ENCODE results near the gene KCNQ5.

Gene KCNQ5

GRCh38 chr6:72675396-72675795 lies 53.5 kb downstream of the KCNQ5 start:
- DNase-seq (ENCODE audit: low read depth in 2 of 2) = no peak

DNA sequence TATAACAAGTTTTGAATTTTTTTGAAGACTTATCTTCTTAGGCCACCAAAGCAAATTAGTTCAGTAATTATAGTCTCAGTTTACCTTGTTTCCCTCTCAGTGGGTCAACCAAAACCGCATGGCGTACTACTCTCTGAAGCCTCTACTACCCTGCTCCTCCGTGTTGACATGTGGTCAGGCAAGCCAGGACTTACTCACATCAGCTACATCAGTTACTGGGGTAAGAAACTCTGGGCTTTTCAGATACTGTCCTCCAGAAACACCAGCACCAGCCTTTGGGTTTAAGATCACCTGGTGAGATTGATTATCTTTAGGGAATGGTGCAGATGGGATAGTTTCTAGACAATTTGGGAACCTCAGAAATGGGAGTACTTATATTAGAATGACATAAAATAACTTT lies 55.1 kb downstream of the KCNQ5 start:
- no peak for DNase-seq (ENCODE audit: low read depth in 2 of 2)

- no peak for DNase-seq (ENCODE audit: low read depth in 2 of 2)
Observed at GRCh38 chr6:72677740-72678139, 55.9 kb downstream of the KCNQ5 start.

GRCh38 chr6:72683797-72684196 lies 61.9 kb downstream of the KCNQ5 start:
- DNase-seq (ENCODE audit: low read depth in 2 of 2) = no peak

DNA sequence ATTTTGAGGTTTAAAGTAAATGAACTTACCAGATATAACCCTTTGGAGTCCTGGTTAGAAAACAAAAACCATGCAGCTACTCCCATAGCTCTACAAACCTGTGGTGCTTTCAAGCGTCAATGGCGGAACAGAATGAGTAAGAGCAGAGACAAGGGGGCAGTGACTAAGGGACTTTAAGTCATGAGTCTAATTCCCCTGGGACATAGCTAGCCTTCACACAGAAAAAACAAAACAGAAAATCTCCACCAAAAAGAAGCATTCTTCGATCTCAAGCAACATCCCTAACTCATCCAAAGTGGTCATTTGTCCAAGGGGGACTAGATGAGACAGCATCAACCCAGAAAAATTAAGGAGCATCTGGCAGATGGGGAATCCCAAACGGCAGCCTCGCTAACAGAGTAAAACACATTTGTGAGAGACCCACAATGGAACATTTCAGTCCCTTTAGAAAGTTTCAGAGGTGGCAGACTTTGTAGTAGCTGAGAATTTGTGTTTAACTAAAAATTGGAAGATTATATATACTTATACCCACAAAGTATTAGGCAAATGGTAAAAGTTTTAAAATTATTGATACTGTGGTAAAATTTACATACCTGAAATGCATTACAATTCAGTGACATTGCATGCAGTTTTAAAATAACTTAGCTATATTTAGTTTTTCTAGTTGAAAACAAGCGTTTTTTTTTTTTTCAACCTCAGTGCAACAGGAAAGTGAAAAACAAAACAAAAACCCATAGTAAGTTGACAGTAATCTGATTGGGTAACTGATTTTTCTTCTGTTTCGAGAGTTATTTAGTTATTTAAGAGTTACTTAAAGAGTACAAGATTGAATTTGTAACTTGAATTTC lies 67.5 kb downstream of the KCNQ5 start:
- DNase-seq (ENCODE audit: low read depth in 2 of 2) = no peak

DNA sequence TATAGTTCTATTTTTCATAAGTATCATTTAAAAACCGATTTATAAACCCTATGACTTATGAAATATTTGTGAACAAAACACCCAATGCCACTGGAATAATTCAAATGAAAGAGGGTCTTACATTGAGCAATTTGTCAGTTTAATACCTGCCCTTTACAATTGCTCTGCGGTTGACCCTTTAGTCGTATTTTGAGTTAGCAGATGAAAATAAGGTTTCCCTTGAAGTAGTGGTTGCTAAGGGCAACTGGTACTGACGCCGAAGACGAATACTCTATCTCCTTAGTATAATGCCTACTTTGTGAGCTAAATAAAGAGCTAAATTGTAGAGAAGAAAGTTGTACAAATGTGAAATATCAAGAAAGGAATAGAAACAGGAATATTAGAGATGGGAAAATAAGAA lies 69.4 kb downstream of the KCNQ5 start:
- DNase-seq (ENCODE audit: low read depth in 2 of 2) = no peak

GRCh38 chr6:72696055-72696454 lies 74.2 kb downstream of the KCNQ5 start:
- DNase-seq (ENCODE audit: low read depth in 2 of 2) = no peak

GRCh38 chr6:72699159-72699558 lies 77.3 kb downstream of the KCNQ5 start:
- no peak for DNase-seq (ENCODE audit: low read depth in 2 of 2)

DNA sequence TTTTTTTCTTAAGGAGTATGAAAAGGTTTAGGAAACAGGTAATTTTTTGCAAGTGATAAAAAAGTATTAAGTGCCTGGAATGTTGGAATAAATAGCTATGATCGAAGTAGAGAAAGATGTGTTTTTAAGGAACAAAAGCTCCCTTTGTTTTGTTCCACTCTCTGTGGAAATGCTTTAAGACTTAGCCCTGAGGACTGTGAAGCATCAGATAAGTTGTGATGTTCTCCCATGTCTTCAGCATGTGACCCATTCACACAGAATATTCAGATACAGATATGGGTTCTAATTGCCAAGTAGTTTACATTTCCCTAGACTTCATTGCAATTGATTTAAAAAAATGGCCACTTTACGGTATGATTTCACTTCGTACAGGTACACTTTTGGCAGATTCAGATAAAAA lies 80.6 kb downstream of the KCNQ5 start:
- no peak for DNase-seq (ENCODE audit: low read depth in 2 of 2)

GRCh38 chr6:72703093-72703492 lies 81.2 kb downstream of the KCNQ5 start:
- DNase-seq (ENCODE audit: low read depth in 2 of 2) = no peak

GRCh38 chr6:72704979-72705378 lies 83.1 kb downstream of the KCNQ5 start:
- no peak for DNase-seq (ENCODE audit: low read depth in 2 of 2)

DNA sequence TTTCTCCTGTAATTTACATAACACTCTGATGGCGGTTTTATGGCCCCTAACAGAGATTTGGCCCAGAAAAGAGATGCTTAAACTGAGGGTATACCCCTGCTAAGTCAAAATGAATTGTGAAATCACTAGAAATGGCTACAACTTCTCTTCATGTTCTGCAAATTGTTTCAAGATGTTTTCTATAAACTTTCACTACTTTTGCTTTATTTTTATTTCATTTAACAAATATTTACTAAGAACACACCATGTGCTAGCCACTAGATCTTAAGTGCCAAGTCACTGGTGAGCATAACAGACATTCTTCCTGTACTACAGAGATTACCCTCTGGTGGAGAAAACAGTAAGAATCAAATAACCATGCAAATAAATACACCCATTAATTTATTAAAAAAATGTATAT lies 87.6 kb downstream of the KCNQ5 start:
- DNase-seq (ENCODE audit: low read depth in 2 of 2) = no peak

DNA sequence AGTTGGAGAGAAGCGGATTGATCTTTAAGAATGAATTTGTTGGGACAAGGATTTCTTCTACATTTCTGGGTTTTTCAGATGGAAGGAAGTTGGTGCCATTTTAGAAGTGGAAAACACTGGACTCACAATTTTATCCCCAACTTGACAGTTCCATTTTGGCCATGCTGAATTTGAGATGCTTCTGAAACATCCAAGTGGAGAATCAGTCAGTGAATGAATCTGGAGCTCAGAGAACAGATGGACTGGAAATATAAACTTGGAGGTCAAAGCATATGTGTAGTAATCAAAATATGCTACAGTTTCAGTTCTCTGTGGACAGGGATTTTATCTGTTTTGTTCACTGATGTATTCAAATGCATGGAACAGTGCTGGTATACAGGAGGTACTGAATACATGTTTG lies 89.9 kb downstream of the KCNQ5 start:
- DNase-seq (ENCODE audit: low read depth in 2 of 2) = no peak

GRCh38 chr6:72712910-72713309 lies 91.0 kb downstream of the KCNQ5 start:
- no peak for DNase-seq (ENCODE audit: low read depth in 2 of 2)

DNA sequence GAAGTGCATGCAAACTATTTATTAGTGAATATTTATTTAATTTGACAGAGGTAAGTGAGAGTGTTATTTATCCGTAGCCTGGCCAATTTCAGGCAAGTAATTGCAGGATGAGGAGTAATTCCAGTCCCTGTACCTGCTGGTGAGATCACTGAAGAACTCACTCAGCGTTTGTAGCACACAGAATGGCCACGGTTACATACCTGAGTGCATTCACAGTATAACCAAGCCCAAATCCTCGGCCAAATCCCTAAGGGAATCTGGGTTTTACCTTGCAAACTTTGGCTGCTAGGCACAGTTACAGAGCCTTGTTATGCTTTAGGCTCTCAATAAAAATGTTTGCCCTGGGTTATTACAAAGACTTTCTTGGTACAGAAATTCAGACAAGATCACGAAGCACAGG lies 93.3 kb downstream of the KCNQ5 start:
- no peak for DNase-seq (ENCODE audit: low read depth in 2 of 2)

DNA sequence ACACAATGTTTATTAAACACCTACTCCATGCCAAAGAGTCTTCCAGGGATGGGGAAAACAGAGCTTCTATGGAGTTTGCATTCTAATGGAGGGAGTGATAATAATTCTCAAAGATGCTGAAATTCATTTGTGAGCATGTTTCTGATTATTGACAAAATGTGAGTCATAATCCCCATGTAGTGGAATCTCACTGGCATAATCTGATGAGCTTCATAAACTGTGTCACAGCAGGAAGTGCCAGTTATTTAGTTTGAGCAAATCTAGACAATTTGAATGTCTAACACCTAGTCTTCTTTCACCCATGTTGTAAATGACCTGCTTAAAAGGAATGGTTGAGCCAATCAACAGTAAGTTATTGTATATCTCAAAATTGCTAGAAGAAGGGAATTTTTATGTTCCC lies 95.1 kb downstream of the KCNQ5 start:
- no peak for DNase-seq (ENCODE audit: low read depth in 2 of 2)

DNA sequence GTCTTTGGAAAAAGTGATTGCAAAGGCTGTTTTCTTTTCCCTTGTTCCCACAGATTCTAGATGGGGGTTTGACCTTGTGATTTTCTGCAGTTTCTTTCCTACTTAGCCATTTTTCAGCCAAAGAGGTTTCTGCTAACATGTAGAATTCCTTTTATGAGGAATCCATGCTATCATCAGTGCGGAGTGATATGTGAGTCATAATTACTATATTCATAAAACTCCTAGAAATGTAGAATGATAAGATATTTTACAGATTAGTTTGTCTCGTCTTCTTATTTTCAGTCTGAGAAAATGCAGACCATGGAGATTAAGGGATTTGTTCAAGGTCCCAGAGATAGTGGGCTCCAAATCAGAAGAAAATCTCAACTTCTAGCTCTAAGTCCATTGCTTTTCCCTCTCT lies 98.6 kb downstream of the KCNQ5 start:
- no peak for DNase-seq (ENCODE audit: low read depth in 2 of 2)

- DNase-seq (ENCODE audit: low read depth in 2 of 2) = no peak
Observed at GRCh38 chr6:72721346-72721745, 99.5 kb downstream of the KCNQ5 start.

DNA sequence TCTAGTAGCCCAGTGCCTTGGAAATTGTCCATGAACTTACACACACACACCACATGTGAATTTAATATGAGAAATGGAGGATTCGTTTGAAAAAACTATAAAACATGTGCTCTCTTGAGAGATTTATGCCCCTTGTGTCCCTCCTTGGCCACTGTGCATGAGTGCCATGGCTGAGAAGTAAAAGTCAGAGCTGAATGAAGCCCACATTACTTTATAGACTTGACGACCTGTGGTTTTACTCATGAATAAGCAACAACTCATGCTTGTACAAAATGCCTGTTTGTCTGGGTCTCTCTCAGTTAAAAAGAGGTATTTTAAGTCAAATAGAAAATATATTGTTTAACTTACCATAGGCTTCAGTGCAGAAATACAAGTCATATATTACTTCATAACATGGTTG lies 102.7 kb downstream of the KCNQ5 start:
- DNase-seq (ENCODE audit: low read depth in 2 of 2) = no peak

- DNase-seq (ENCODE audit: low read depth in 2 of 2) = no peak
Observed at GRCh38 chr6:72728706-72729343, 107.0 kb downstream of the KCNQ5 start.

GRCh38 chr6:72733045-72733444 lies 111.2 kb downstream of the KCNQ5 start:
- DNase-seq (ENCODE audit: low read depth in 2 of 2) = no peak

DNA sequence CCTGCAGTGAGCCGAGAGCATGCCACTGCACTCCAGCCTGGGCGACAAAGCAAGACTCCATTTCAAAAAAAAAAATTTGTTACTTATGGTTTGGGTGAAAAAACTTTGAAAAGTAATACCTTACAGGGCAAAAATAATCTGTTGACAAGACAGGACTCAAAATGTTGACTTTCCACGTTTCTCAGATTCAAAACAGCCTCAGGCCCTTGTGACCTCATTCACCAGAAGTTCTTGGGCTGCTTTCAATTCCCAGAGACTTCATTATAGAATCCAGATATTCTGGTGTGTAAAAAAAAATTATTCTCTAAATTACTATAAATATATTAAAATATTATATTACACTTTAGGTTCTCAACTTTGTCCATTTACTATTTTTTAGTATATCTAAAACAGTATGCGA lies 116.2 kb downstream of the KCNQ5 start:
- no peak for DNase-seq (ENCODE audit: low read depth in 2 of 2)

GRCh38 chr6:72739368-72739779 lies 117.5 kb downstream of the KCNQ5 start:
- DNase-seq (ENCODE audit: low read depth in 2 of 2) = no peak

GRCh38 chr6:72740135-72740534 lies 118.3 kb downstream of the KCNQ5 start:
- no peak for DNase-seq (ENCODE audit: low read depth in 2 of 2)

Data from stimulated activated CD4-positive, alpha-beta T cell treated with anti-CD3 and anti-CD28 coated beads, Interleukin-1b, Interleukin-23, amount 100 ng/mL, for 1 hour (primary cell).